K562 (cell line): Measurements from ENCODE around the gene DOCK4. TPM values are rescaled to one million over a fixed set of nuclear protein-coding genes. Genes with fewer than 3 reads are reported as not detected.
A peak's percentile ranks its signal among the peaks of the same experiment; 100 is the strongest.

Source experiments
- ATF2 ChIP-seq: sonication (generic); formaldehyde crosslinking; IDR thresholded peaks from 2 replicates; pipeline ENCODE4 v1.8.1; 2022; ENCODE audit warnings: missing genetic modification reagents
- CBX2 ChIP-seq: fragments of 200-600 bp; sonication (generic); IDR thresholded peaks from one replicate; pipeline ENCODE4 v1.6.1; 2012; ENCODE audit warnings: mild to moderate bottlenecking, low read length, inconsistent platforms; ENCODE audit not compliant: insufficient read depth, poor library complexity, severe bottlenecking
- ELF1 ChIP-seq: fragments of 200-800 bp; sonication (Bioruptor generic); IDR thresholded peaks from 2 replicates; pipeline ENCODE4 v1.6.1; 2016; ENCODE audit warnings: missing genetic modification characterization, missing compliant biosample characterization
- ELK3 ChIP-seq: fragments of 450-650 bp; formaldehyde crosslinking; IDR thresholded peaks from 2 replicates; pipeline ENCODE4 v1.4.0; 2020; ENCODE audit warnings: mild to moderate bottlenecking
- EWSR1 ChIP-seq: fragments of 450-650 bp; IDR thresholded peaks from 2 replicates; pipeline ENCODE4 v1.6.1; 2018; ENCODE audit warnings: borderline replicate concordance, mild to moderate bottlenecking, low read depth, moderate library complexity; ENCODE audit not compliant: partially characterized antibody
- FOS ChIP-seq: IDR thresholded peaks from 3 replicates; pipeline ENCODE4 v1.6.1; 2011; ENCODE audit not compliant: insufficient read length; ENCODE audit errors: extremely low read depth
- FOXA1 ChIP-seq: fragments of 450-650 bp; IDR thresholded peaks from 2 replicates; pipeline ENCODE4 v1.6.1; 2016; ENCODE audit warnings: mild to moderate bottlenecking, borderline replicate concordance
- FOXM1 ChIP-seq, 2 experiments: fragments of 450-650 bp in 1 of 2; sonication (generic) in 1 of 2; formaldehyde crosslinking in 1 of 2; IDR thresholded peaks; 2 replicates each; pipeline versions ENCODE4 v1.6.1 to v1.9.0; 2017 to 2022; ENCODE audit warnings: low read depth in 2 of 2, mild to moderate bottlenecking in 2 of 2, missing genetic modification reagents in 1 of 2, moderate library complexity in 1 of 2
- GABPA ChIP-seq: fragments of 200-800 bp; sonication (Bioruptor generic); conservative IDR thresholded peaks from 2 replicates; pipeline ENCODE4 v1.6.1; 2016; ENCODE audit warnings: low read depth, missing genetic modification characterization, missing compliant biosample characterization
- GATAD2B ChIP-seq: fragments of 450-650 bp; IDR thresholded peaks from 2 replicates; pipeline ENCODE4 v1.6.1; 2017; ENCODE audit warnings: mild to moderate bottlenecking, borderline replicate concordance
- GMEB1 ChIP-seq: fragments of 250-450 bp; sonication (Bioruptor Pico); IDR thresholded peaks from 2 replicates; pipeline ENCODE4 v1.4.0; 2020; ENCODE audit warnings: mild to moderate bottlenecking
- KHSRP ChIP-seq: fragments of 450-650 bp; IDR thresholded peaks from 2 replicates; pipeline ENCODE4 v1.6.1; 2017
- KLF13 ChIP-seq: fragments of 450-650 bp; IDR thresholded peaks from 2 replicates; pipeline ENCODE4 v1.6.1; 2016; ENCODE audit warnings: missing genetic modification characterization, low read depth, mild to moderate bottlenecking, missing compliant biosample characterization, moderate library complexity, borderline replicate concordance
- LCOR ChIP-seq: sonication (generic); formaldehyde crosslinking; IDR thresholded peaks from 2 replicates; pipeline ENCODE4 v1.8.0; 2022; ENCODE audit warnings: mild to moderate bottlenecking, missing genetic modification reagents
- NR3C1 ChIP-seq: sonication (generic); formaldehyde crosslinking; IDR thresholded peaks from 2 replicates; pipeline ENCODE4 v1.8.1; 2022; ENCODE audit warnings: missing genetic modification reagents
- RHOXF2B ChIP-seq: fragments of 250-450 bp; sonication (Bioruptor Pico); conservative IDR thresholded peaks from 2 replicates; pipeline ENCODE4 v1.5.1; 2021
- STAT5A ChIP-seq: IDR thresholded peaks from 2 replicates; pipeline ENCODE4 v1.6.1; 2012; ENCODE audit warnings: low read length, inconsistent platforms, borderline replicate concordance
- U2AF2 ChIP-seq: fragments of 200-400 bp; formaldehyde crosslinking; optimal IDR thresholded peaks from 2 replicates; pipeline ENCODE3; 2017; ENCODE audit warnings: low read depth, mild to moderate bottlenecking, low read length
- XRCC5 ChIP-seq: fragments of 200-400 bp; formaldehyde crosslinking; IDR thresholded peaks from 2 replicates; pipeline ENCODE4 v1.6.1; 2017; ENCODE audit warnings: low read depth, mild to moderate bottlenecking, low read length
- ZBED1 ChIP-seq: IDR thresholded peaks from 2 replicates; pipeline ENCODE4 v1.6.1; 2014
- ZNF431 ChIP-seq: sonication (generic); formaldehyde crosslinking; IDR thresholded peaks from 2 replicates; pipeline ENCODE4 v1.8.0; 2022; ENCODE audit warnings: mild to moderate bottlenecking, missing genetic modification reagents
- ZNF77 ChIP-seq: fragments of 250-450 bp; sonication (Bioruptor Pico); IDR thresholded peaks from 2 replicates; pipeline ENCODE4 v1.5.0; 2020
- polyA plus RNA-seq, 8 experiments: library from polyadenylated mRNA; depleted of rRNA in 4 of 8; stranded (reverse) in 5 of 8; unstranded in 3 of 8; fragments of >200 nt; fragmentation: Nextera tagmentation in 2 of 8; fragmentation: Illumina TruSeq in 1 of 8; extraction: Ambion mirVana in 2 of 8; extraction: Trizol in 1 of 8; gene quantifications; 2 replicates each; pipeline versions ENCODE4 v1.2.1 to v1.2.3, GENCODE V29; 2011 to 2014; ENCODE audit warnings: inconsistent platforms in 1 of 8, missing spikeins in 1 of 8
- total RNA-seq, 7 experiments: library from RNA; depleted of rRNA in 6 of 7; stranded (reverse); fragments of >200 nt in 6 of 7; fragmentation: Illumina TruSeq in 2 of 7; extraction: Trizol in 2 of 7; gene quantifications; 2 replicates each; pipeline versions ENCODE4 v1.2.1 to v1.2.3, GENCODE V29; 2011 to 2021; ENCODE audit warnings: low replicate concordance in 1 of 7

Gene DOCK4
- total and polyA plus RNA-seq, 9 of the 15 experiments (the other 6 are each of a cell fraction or from before 2014, with no cell fraction given): 0.42 to 5.7 (median 2.3) TPM

- TF ChIP-seq ATF2 (CRISPR knock-in tag): no peak
- no peak for TF ChIP-seq EWSR1
- no peak for TF ChIP-seq KHSRP
- peak; percentile 84; the same call in 1 of the 2 replicates for TF ChIP-seq XRCC5
- TF ChIP-seq ELK3 (CRISPR knock-in tag): no peak
- TF ChIP-seq STAT5A: no peak
- 0 out of 2 replicates have a peak, but pooled peaks have one; percentile 36 for TF ChIP-seq ZBED1
- peak; percentile 62 for TF ChIP-seq FOS
- TF ChIP-seq ZNF77: no peak
- no peak for TF ChIP-seq FOXA1
- TF ChIP-seq GATAD2B: no peak
- TF ChIP-seq KLF13 (tag): no peak
- no peak for TF ChIP-seq RHOXF2B
- no peak for TF ChIP-seq ZNF431 (CRISPR knock-in tag)
- peak; percentile 100 for TF ChIP-seq ELF1 (tag)
- no peak for TF ChIP-seq FOXM1 (IDR thresholded peaks at IDR 0.05; ENCODE audit: low read depth)
- TF ChIP-seq FOXM1 (CRISPR knock-in tag; IDR thresholded peaks at IDR 0.05; ENCODE audit: low read depth): no peak
- TF ChIP-seq NR3C1 (CRISPR knock-in tag): no peak
- no peak for TF ChIP-seq U2AF2
- peak; percentile 61; the same call in 1 of the 2 replicates for TF ChIP-seq LCOR (CRISPR knock-in tag)
- TF ChIP-seq GMEB1 (CRISPR knock-in tag): peak; percentile 76
- TF ChIP-seq CBX2: no peak
- TF ChIP-seq GABPA: peak; percentile 90
Measured at GRCh38 chr7:112206238-112206990, at the start of gene DOCK4, which contains the start of gene ZNF277 (continued).
